Measurements from ENCODE around the gene XAGE1A.
"Not testable (repeated sequence)": the region's sequence is repeated elsewhere in the genome, so short reads cannot be mapped to it uniquely, and the experiment has no call there.

The XAGE1A gene

DNA sequence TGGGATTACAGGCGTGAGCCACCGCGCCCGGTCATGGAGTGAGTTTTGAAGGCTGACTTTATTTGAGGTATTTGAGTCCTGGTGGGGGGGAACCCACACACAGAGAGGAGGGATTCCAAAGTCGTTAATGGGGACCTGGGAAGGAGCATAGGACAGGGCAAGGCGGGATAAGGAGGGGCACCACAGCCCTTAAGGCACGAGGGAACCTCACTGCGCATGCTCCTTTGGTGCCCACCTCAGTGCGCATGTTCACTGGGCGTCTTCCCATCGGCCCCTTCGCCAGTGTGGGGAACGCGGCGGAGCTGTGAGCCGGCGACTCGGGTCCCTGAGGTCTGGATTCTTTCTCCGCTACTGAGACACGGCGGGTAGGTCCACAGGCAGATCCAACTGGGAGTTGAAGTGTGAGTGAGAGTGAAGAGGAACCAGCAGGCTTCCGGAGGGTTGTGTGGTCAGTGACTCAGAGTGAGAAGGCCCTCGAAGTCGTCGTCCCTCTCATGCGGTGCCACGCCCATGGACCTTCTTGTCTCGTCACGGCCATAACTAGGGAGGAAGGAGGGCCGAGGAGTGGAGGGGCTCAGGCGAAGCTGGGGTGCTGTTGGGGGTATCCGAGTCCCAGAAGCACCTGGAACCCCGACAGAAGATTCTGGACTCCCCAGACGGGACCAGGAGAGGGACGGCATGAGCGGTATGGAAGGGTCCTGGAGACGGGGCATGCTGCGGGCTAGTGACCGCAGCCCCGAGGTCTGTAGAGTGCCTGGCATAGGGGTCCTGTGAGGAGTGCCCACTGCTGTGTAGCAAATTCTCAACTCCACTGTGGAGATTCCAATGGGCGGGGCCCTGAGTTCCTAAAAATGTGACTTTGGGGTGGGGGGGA is at the start of gene XAGE1A:
Gene XAGE1A, plus strand, starts transcription at position 264 of the 874 bp plus-strand sequence. CDS start 1,554 bp downstream, outside the sequence.
- DNase-seq (ENCODE audit: low read depth in 2 of 2), result not testable (repeated sequence)

- not testable (repeated sequence) for DNase-seq (ENCODE audit: low read depth in 2 of 2)
Measured at GRCh38 chrX:52452031-52452430, 43.6 kb upstream of the XAGE1A start.

- not testable (repeated sequence) for DNase-seq (ENCODE audit: low read depth in 2 of 2)
Measured at GRCh38 chrX:52471301-52471700, 24.3 kb upstream of the XAGE1A start.

- not testable (repeated sequence) for DNase-seq (ENCODE audit: low read depth in 2 of 2)
Measured at GRCh38 chrX:52496419-52496772, 788 bp downstream of the XAGE1A start.

GRCh38 chrX:52501362-52501761 is 5.8 kb downstream of the XAGE1A start:
- DNase-seq (ENCODE audit: low read depth in 2 of 2), result not testable (repeated sequence)

GRCh38 chrX:52504551-52504950 is 8.9 kb downstream of the XAGE1A start:
- DNase-seq (ENCODE audit: low read depth in 2 of 2), result no peak

GRCh38 chrX:52507331-52507730 is 11.7 kb downstream of the XAGE1A start:
- DNase-seq (ENCODE audit: low read depth in 2 of 2), result no peak

GRCh38 chrX:52509916-52510315 is 14.3 kb downstream of the XAGE1A start:
- DNase-seq (ENCODE audit: low read depth in 2 of 2), result no peak

DNA sequence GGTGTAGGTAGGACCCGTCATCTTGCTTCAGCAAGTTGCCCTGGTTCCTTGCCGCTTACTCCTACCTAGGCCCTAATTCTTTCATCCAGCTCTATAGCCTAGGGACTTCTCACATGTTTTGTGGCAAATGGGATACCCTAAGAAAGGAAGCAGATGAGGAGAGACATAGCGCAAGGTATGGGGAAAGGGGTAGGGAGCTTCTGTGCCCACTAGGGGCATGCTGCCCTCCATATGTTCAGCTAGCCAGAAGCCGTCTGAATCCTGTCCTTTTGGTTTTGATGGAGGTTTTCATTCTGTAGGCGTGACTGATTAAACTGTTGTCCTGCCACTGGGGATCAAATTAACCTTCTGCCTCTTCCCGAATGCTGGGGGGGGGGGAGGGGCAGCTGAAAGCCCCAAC is 15.5 kb downstream of the XAGE1A start:
- not testable (repeated sequence) for DNase-seq (ENCODE audit: low read depth in 2 of 2)

DNA sequence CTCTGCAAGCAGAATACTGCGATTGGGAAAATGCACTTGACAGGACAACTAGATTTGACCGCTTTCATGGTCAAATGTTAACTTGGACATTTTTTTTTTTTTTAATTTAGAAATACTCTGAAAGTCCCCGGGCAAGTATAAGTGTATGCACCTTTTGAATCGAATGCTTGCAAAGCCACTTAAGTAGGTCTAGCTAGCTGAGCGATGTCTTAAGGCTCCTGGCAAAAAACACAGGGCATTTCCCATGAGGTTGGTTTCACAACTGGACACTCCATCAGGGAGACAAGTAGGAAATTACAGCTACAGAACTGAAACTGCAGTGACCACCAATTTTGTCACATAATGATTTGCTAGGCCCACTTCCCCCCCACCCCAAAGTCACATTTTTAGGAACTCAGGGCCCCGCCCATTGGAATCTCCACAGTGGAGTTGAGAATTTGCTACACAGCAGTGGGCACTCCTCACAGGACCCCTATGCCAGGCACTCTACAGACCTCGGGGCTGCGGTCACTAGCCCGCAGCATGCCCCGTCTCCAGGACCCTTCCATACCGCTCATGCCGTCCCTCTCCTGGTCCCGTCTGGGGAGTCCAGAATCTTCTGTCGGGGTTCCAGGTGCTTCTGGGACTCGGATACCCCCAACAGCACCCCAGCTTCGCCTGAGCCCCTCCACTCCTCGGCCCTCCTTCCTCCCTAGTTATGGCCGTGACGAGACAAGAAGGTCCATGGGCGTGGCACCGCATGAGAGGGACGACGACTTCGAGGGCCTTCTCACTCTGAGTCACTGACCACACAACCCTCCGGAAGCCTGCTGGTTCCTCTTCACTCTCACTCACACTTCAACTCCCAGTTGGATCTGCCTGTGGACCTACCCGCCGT is 20.7 kb downstream of the XAGE1A start:
- not testable (repeated sequence) for DNase-seq (ENCODE audit: low read depth in 2 of 2)

DNA sequence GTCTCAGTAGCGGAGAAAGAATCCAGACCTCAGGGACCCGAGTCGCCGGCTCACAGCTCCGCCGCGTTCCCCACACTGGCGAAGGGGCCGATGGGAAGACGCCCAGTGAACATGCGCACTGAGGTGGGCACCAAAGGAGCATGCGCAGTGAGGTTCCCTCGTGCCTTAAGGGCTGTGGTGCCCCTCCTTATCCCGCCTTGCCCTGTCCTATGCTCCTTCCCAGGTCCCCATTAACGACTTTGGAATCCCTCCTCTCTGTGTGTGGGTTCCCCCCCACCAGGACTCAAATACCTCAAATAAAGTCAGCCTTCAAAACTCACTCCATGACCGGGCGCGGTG is 21.3 kb downstream of the XAGE1A start, which contains the start of gene XAGE1B:
Gene XAGE1B, minus strand, starts transcription at position 77 of the 339 bp plus-strand sequence. CDS start 1,536 bp downstream, outside the sequence.
- not testable (repeated sequence) for DNase-seq (ENCODE audit: low read depth in 2 of 2)

GRCh38 chrX:52541051-52541450 is 45.4 kb downstream of the XAGE1A start:
- not testable (repeated sequence) for DNase-seq (ENCODE audit: low read depth in 2 of 2)

GRCh38 chrX:52542311-52542710 is 46.7 kb downstream of the XAGE1A start:
- DNase-seq (ENCODE audit: low read depth in 2 of 2), result no peak

- no peak for DNase-seq (ENCODE audit: low read depth in 2 of 2)
Measured at GRCh38 chrX:52544147-52544840, 48.7 kb downstream of the XAGE1A start.

- DNase-seq (ENCODE audit: low read depth in 2 of 2), result not testable (repeated sequence)
Measured at GRCh38 chrX:52548769-52549168, 53.2 kb downstream of the XAGE1A start.
